Mesenchymal stem cell (in vitro differentiated cells and primary cell): ENCODE data around the gene S100A13.

Experiments
- DNase-seq: peaks from one replicate; pipeline ENCODE4 v3.0.0-alpha.2; 2013
- H2AFZ ChIP-seq: one replicate; pipeline ENCODE4 v1.6.1; 2013; ENCODE audit warnings: low read depth, mild to moderate bottlenecking, control low read depth, inconsistent platforms, low read length, moderate library complexity
- H2AK5ac ChIP-seq: 2 replicates; pipeline ENCODE4 v1.6.1; 2013; ENCODE audit warnings: low read length, moderate library complexity, mild to moderate bottlenecking, inconsistent platforms; ENCODE audit not compliant: severe bottlenecking
- H2BK120ac ChIP-seq: one replicate; pipeline ENCODE4 v1.6.1; 2013; ENCODE audit warnings: low read depth, mild to moderate bottlenecking, inconsistent platforms, low read length, moderate library complexity
- H2BK12ac ChIP-seq, 2 experiments: one replicate each; pipeline ENCODE4 v1.6.1; 2013; ENCODE audit warnings: inconsistent platforms in 2 of 2, low read length in 2 of 2, mild to moderate bottlenecking in 2 of 2, moderate library complexity in 2 of 2, control low read depth in 1 of 2
- H2BK15ac ChIP-seq: one replicate; pipeline ENCODE4 v1.6.1; 2013; ENCODE audit warnings: mild to moderate bottlenecking, low read depth, inconsistent platforms; ENCODE audit not compliant: poor library complexity, severe bottlenecking
- H2BK5ac ChIP-seq: 2 replicates; pipeline ENCODE4 v1.6.1; 2013; ENCODE audit warnings: low read depth, mild to moderate bottlenecking, low read length, control low read depth, inconsistent platforms; ENCODE audit not compliant: poor library complexity, severe bottlenecking
- H3K14ac ChIP-seq, 2 experiments: one replicate each; pipeline ENCODE4 v1.6.1; 2013; ENCODE audit warnings: inconsistent platforms in 2 of 2, low read length in 2 of 2, control low read depth in 1 of 2, mild to moderate bottlenecking in 1 of 2, moderate library complexity in 1 of 2
- H3K18ac ChIP-seq, 2 experiments: one replicate each; pipeline ENCODE4 v1.6.1; 2013; ENCODE audit warnings: inconsistent platforms in 2 of 2, low read length in 2 of 2, control low read depth in 1 of 2, low read depth in 1 of 2, mild to moderate bottlenecking in 1 of 2
- H3K23ac ChIP-seq, 2 experiments: one replicate each; pipeline ENCODE4 v1.6.1; 2013; ENCODE audit warnings: inconsistent platforms in 2 of 2, low read length in 2 of 2, mild to moderate bottlenecking in 2 of 2, moderate library complexity in 2 of 2, control low read depth in 1 of 2
- H3K27ac ChIP-seq: 2 replicates; pipeline ENCODE4 v1.5.1; 2013; ENCODE audit warnings: mild to moderate bottlenecking, moderate library complexity, low read length, control low read depth, inconsistent platforms; ENCODE audit not compliant: poor library complexity, severe bottlenecking
- H3K27me3 ChIP-seq, 2 experiments: 2 replicates each; pipeline versions ENCODE4 v1.6.1 to v1.7.0; 2013; ENCODE audit warnings: low read length in 2 of 2, mild to moderate bottlenecking in 2 of 2, moderate library complexity in 2 of 2, control low read depth in 1 of 2, inconsistent platforms in 1 of 2; ENCODE audit not compliant: control insufficient read depth in 1 of 2, insufficient read depth in 1 of 2
- H3K36me3 ChIP-seq, 2 experiments: 2 replicates each; pipeline versions ENCODE4 v1.6.1 to v1.7.0; 2013; ENCODE audit warnings: low read length in 2 of 2, control low read depth in 1 of 2, inconsistent platforms in 1 of 2, low read depth in 1 of 2, mild to moderate bottlenecking in 1 of 2; ENCODE audit not compliant: insufficient read depth in 2 of 2, control insufficient read depth in 1 of 2
- H3K4ac ChIP-seq, 2 experiments: one replicate each; pipeline ENCODE4 v1.6.1; 2013; ENCODE audit warnings: inconsistent platforms in 2 of 2, low read length in 2 of 2, mild to moderate bottlenecking in 2 of 2, moderate library complexity in 2 of 2, control low read depth in 1 of 2, low read depth in 1 of 2
- H3K4me1 ChIP-seq: 2 replicates; pipeline ENCODE4 v1.6.1; 2013; ENCODE audit warnings: low read depth, low read length, control low read depth; ENCODE audit not compliant: control insufficient read depth, insufficient read depth
- H3K4me2 ChIP-seq: 2 replicates; pipeline ENCODE4 v1.6.1; 2013; ENCODE audit warnings: low read length, mild to moderate bottlenecking, inconsistent platforms; ENCODE audit not compliant: poor library complexity, severe bottlenecking
- H3K4me3 ChIP-seq, 2 experiments: 2 replicates each; pipeline versions ENCODE4 v1.5.1 to v1.7.0; 2013; ENCODE audit warnings: low read length in 2 of 2, mild to moderate bottlenecking in 2 of 2, control low read depth in 1 of 2, low read depth in 1 of 2; ENCODE audit not compliant: insufficient read depth in 1 of 2
- H3K79me1 ChIP-seq: replicated peaks from 2 replicates; pipeline ENCODE4 v1.6.1; 2013; ENCODE audit warnings: mild to moderate bottlenecking, control low read depth, low read length, inconsistent platforms; ENCODE audit not compliant: poor library complexity, severe bottlenecking
- H3K9ac ChIP-seq: 2 replicates; pipeline ENCODE4 v1.7.0; 2013; ENCODE audit warnings: mild to moderate bottlenecking, low read length, moderate library complexity
- H3K9me3 ChIP-seq: 2 replicates; pipeline ENCODE4 v1.7.0; 2013; ENCODE audit warnings: mild to moderate bottlenecking, low read length; ENCODE audit not compliant: control insufficient read depth
- H4K8ac ChIP-seq: one replicate; pipeline ENCODE4 v1.6.1; 2013; ENCODE audit warnings: inconsistent platforms, mild to moderate bottlenecking, low read length, moderate library complexity
- H4K91ac ChIP-seq: one replicate; pipeline ENCODE4 v1.6.1; 2013; ENCODE audit warnings: mild to moderate bottlenecking, low read length, inconsistent platforms
- WGBS: methylation state at CpG from one replicate; pipeline ENCODE4 v1.1.7; 2013; ENCODE audit warnings: mixed read lengths; 5-methylcytosine and 5-hydroxymethylcytosine counted together

The S100A13 gene

DNA sequence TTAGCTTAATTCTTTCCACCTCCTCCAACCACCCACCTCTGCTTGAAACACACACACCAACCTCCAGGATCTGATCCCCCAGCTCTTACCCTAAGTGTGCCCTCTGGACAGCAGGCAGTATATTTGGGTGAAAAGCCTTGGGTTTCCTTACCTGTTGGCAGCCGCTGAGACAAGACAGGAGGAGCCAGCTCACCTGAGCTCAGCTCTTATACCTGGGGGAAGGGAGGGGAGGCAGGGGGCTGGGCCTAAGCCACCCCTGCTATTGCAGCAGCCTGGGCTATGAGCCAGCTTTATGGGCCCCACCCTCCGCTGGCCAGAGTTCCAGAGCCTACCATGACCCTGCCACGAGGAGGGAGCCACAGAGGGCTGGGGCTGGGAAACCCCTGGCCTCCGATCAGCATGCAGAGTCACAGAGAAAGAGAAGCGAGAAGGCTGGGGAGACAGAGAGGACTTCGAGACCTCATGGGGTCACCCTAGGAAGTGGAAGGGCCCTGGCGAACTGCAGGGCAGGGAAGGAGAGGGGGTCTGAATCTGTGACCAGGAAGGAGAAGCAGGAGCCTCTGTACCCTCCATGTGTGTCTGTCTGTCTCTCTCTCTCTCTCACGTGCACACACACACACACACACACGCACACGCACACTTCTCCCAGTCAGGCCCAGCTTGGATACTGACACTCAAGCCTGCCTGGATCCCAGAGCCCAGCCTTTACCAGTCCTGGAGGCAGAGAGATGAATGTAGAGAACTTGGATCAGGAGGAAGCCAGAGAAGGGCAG lies 11.0 kb downstream of the S100A13 start, which contains the start of gene S100A14:
TSS of gene S100A14 (minus strand) at position 182 of the 773 bp plus-strand sequence. CDS start 467 bp downstream, outside the sequence.
- Histone ChIP-seq H2BK5ac (no peak within 1 kb of the TSS), H2AK5ac (peak within 1 kb of the TSS; percentile 77), H3K9ac (peak within 1 kb of the TSS; percentile 46), H4K91ac (peak within 1 kb of the TSS; percentile 63), H2AFZ (no peak within 1 kb of the TSS), H3K14ac (peak within 1 kb of the TSS in 1 of 2 experiments; percentile 69), H3K4me2 (no peak within 1 kb of the TSS), H3K79me1 (no peaks in the 10 kb centered on the region), H3K36me3 (peaks cover 19 to 34% of the 10 kb centered on the region in 2 experiments), H2BK15ac (peak within 1 kb of the TSS; percentile 39), H3K4me3 (no peak within 1 kb of the TSS), H3K27me3 (no peaks in the 10 kb centered on the region), H3K4ac (peak within 1 kb of the TSS; percentile 15 to 65), H3K4me1 (peaks cover 20% of the 10 kb centered on the region), H4K8ac (peak within 1 kb of the TSS; percentile 50), H3K23ac (no peak within 1 kb of the TSS), H3K27ac (no peak within 1 kb of the TSS), H3K18ac (peak within 1 kb of the TSS; percentile 16 to 71), H2BK12ac (peak within 1 kb of the TSS; percentile 49 to 50), H2BK120ac (no peak within 1 kb of the TSS), H3K9me3 (peaks cover 5% of the 10 kb centered on the region)
- DNase-seq: no peak
- WGBS: 81% methylated on average over 4 of the region's 10 CpGs

DNA sequence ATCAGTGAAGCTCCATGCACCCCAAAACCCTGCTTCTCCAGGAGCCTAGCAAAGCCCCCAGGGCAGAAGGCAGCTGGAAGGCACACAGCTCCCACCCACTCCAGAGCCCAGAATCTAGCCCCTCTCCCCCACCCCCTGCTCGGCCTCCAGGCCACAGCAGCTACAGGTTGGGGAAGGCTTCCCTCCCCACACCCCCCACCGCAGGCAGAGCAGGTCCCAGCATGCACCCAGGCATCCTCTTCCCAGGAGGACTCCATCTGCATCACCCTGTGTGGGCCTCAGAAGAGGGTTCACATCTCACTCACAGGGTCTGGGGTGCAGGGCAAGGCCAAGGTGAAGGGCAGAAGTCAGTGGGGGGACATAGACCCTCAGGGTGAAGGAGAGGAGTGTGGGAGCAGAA lies 11.9 kb downstream of the S100A13 start:
- no peak overlapping the region for H3K23ac ChIP-seq

GRCh38 chr1:153614906-153615305 lies 12.4 kb downstream of the S100A13 start:
- Histone ChIP-seq H2BK5ac (no peak overlapping the region), H3K27ac (no peak overlapping the region), H4K91ac (peak overlapping the region; percentile 25), H2AFZ (no peak overlapping the region), H3K18ac (no peak overlapping the region), H3K23ac (no peak overlapping the region), H2BK120ac (no peak overlapping the region), H3K27me3 (no peaks in the 10 kb centered on the region), H3K4me3 (no peak overlapping the region), H2BK15ac (no peak overlapping the region), H4K8ac (no peak overlapping the region), H2AK5ac (peak overlapping the region; percentile 69), H2BK12ac (no peak overlapping the region), H3K36me3 (peaks cover 16 to 24% of the 10 kb centered on the region in 2 experiments), H3K9ac (no peak overlapping the region), H3K79me1 (no peaks in the 10 kb centered on the region), H3K4me2 (no peak overlapping the region), H3K9me3 (peaks cover 5% of the 10 kb centered on the region), H3K4ac (no peak overlapping the region), H3K4me1 (peaks cover 33% of the 10 kb centered on the region), H3K14ac (no peak overlapping the region)
- no peak for DNase-seq
- 100% methylated on average over 5 of the region's 7 CpGs for WGBS

More for the DNA sequence above, 11.9 kb downstream of the S100A13 start:
- Histone ChIP-seq H2BK15ac (no peak overlapping the region), H4K8ac (peak overlapping the region; percentile 12), H3K27me3 (no peaks in the 10 kb centered on the region), H3K9ac (no peak overlapping the region), H2BK120ac (no peak overlapping the region), H3K27ac (no peak overlapping the region), H3K79me1 (no peaks in the 10 kb centered on the region), H3K4me2 (no peak overlapping the region), H3K9me3 (peaks cover 5% of the 10 kb centered on the region), H3K4me3 (no peak overlapping the region), H4K91ac (peak overlapping the region; percentile 18), H3K18ac (no peak overlapping the region), H2AFZ (no peak overlapping the region), H2AK5ac (peak overlapping the region; percentile 56), H3K36me3 (peaks cover 19 to 26% of the 10 kb centered on the region in 2 experiments), H2BK5ac (no peak overlapping the region), H3K4me1 (peaks cover 28% of the 10 kb centered on the region), H3K4ac (no peak overlapping the region), H3K14ac (no peak overlapping the region), H2BK12ac (peak overlapping the region; percentile 12 to 49)
- DNase-seq: no peak
- WGBS: 90% methylated on average over 1 of the region's 2 CpGs

DNA sequence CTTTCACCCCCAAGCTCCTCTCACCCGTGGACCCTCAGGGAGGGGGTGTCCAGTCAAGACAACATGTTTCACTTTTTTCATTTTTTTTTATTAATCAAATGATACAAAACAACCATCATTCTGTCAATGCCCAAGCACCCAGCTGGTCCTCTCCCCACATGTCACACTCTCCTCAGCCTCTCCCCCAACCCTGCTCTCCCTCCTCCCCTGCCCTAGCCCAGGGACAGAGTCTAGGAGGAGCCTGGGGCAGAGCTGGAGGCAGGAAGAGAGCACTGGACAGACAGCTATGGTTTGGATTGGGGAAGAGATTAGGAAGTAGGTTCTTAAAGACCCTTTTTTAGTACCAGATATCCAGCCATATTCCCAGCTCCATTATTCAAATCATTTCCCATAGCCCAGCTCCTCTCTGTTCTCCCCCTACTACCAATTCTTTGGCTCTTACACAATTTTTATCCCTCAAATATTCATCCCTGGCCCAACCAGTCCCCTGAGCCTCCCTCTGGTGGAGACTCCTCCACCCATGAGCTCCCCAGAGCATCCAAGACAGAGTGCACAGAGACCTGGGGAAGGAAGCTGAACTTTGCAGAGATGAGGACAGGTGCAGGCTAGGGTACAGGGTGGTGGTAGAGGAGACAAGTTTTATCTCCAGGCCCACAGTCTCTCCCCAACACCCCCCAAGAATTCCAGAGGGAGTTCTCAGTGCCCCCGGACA lies 13.0 kb downstream of the S100A13 start:
- peak overlapping the region in 1 of 2 experiments; percentile 75 for H2BK12ac ChIP-seq
- H2BK5ac ChIP-seq: no peak overlapping the region
- DNase-seq: no peak
- H3K4me2 ChIP-seq: no peak overlapping the region
- no peak overlapping the region for H4K8ac ChIP-seq
- H4K91ac ChIP-seq: peak overlapping the region; percentile 36
- H3K36me3 ChIP-seq: peaks cover 15 to 21% of the 10 kb centered on the region in 2 experiments
- no peak overlapping the region for H3K9ac ChIP-seq
- no peak overlapping the region for H2AFZ ChIP-seq
- H3K4ac ChIP-seq: no peak overlapping the region
- 97% methylated on average over 2 of the region's 2 CpGs for WGBS
- H3K79me1 ChIP-seq: no peaks in the 10 kb centered on the region
- peak overlapping the region; percentile 73 for H2AK5ac ChIP-seq
- peaks cover 37% of the 10 kb centered on the region for H3K4me1 ChIP-seq
- no peak overlapping the region for H3K14ac ChIP-seq
- no peak overlapping the region for H3K27ac ChIP-seq
- H3K18ac ChIP-seq: no peak overlapping the region
- no peak overlapping the region for H2BK120ac ChIP-seq
- no peaks in the 10 kb centered on the region for H3K27me3 ChIP-seq
- peak overlapping the region; percentile 8 for H2BK15ac ChIP-seq
- no peaks in the 10 kb centered on the region for H3K9me3 ChIP-seq
- no peak overlapping the region for H3K23ac ChIP-seq
- no peak overlapping the region for H3K4me3 ChIP-seq
